Lung (tissue), 12 donors: ENCODE measurements around the gene RPL35. TPM values are rescaled to one million over a fixed set of nuclear protein-coding genes. Genes with fewer than 3 reads are reported as not detected.

ENCODE experiments used
- ATAC-seq: fragments of 200-7000 bp; cut with Tn5 transposase; one replicate; pipeline ENCODE4 v1.9.1; 2020; ENCODE audit warnings: moderate number of reproducible peaks; ENCODE audit not compliant: insufficient read depth, low FRiP score
- DNase-seq, 3 donors: peaks; one replicate each; pipeline ENCODE4 v3.0.0-alpha.2; 2013 to 2017
- H3K27ac ChIP-seq, 2 donors: one replicate each; pipeline ENCODE4 v1.5.1; 2013; ENCODE audit warnings: mild to moderate bottlenecking in 2 of 2, moderate library complexity in 2 of 2, control low read depth in 1 of 2, inconsistent platforms in 1 of 2, low read depth in 1 of 2, low read length in 1 of 2
- H3K27me3 ChIP-seq, 3 donors: one replicate each; pipeline ENCODE4 v1.5.1; 2013; ENCODE audit warnings: low read length in 2 of 3; ENCODE audit not compliant: control insufficient read depth in 3 of 3, insufficient read depth in 3 of 3
- H3K36me3 ChIP-seq, 4 donors: one replicate each; pipeline ENCODE4 v1.5.1; 2013; ENCODE audit warnings: low read length in 4 of 4, mild to moderate bottlenecking in 1 of 4, moderate library complexity in 1 of 4; ENCODE audit not compliant: control insufficient read depth in 4 of 4, insufficient read depth in 4 of 4
- H3K4me1 ChIP-seq, 5 donors: one replicate each; pipeline ENCODE4 v1.5.1; 2013; ENCODE audit warnings: low read length in 5 of 5, mild to moderate bottlenecking in 2 of 5, moderate library complexity in 1 of 5; ENCODE audit not compliant: control insufficient read depth in 5 of 5, insufficient read depth in 5 of 5
- H3K4me3 ChIP-seq: one replicate; pipeline ENCODE4 v1.5.1; 2013; ENCODE audit warnings: mild to moderate bottlenecking, control low read depth, moderate library complexity
- H3K9ac ChIP-seq, 2 donors: one replicate each; pipeline ENCODE4 v1.5.1; 2013; ENCODE audit warnings: low read length in 2 of 2, control low read depth in 1 of 2; ENCODE audit not compliant: insufficient read depth in 1 of 2
- H3K9me3 ChIP-seq, 4 donors: one replicate each; pipeline ENCODE4 v1.5.1; 2013; ENCODE audit warnings: low read length in 3 of 4, mild to moderate bottlenecking in 1 of 4, moderate library complexity in 1 of 4; ENCODE audit not compliant: control insufficient read depth in 4 of 4, insufficient read depth in 3 of 4
- CTCF ChIP-seq: IDR thresholded peaks from 2 replicates; pipeline ENCODE4 v1.5.1; 2012; ENCODE audit warnings: mild to moderate bottlenecking; ENCODE audit errors: control extremely low read depth, extremely low read depth
- WGBS, 2 donors: extraction: QIAGEN DNeasy Blood & Tissue Kit; methylation state at CpG; one replicate each; pipeline ENCODE4 v1.1.7; 2013; 5-methylcytosine and 5-hydroxymethylcytosine counted together
- polyA plus RNA-seq, 2 donors: library from polyadenylated mRNA; stranded (reverse); fragments of 200-250 nt; gene quantifications; one replicate each; pipeline ENCODE4 v1.2.1, GENCODE V29; 2013
- total RNA-seq, 2 donors: library from RNA; depleted of rRNA in 1 of 2; stranded (reverse); fragments of >200 nt in 1 of 2; gene quantifications; one replicate each; pipeline ENCODE4 v1.2.1, GENCODE V29; 2014 to 2021
- donor health status: control.
- donor health status: control.
- donor health status: Bipolar disorder and iron deficiency.
- donor health status: healthy.
- donor health status: DM: yes; HTN: yes; CAD: no.

RPL35 gene
- total and polyA plus RNA-seq, 4 donors, result 758 to 5,305 (median 1,775) TPM

- no peak overlapping the region for H3K9ac ChIP-seq
- no peaks in the 10 kb centered on the region for H3K9me3 ChIP-seq
- no peaks in the 10 kb centered on the region for H3K36me3 ChIP-seq
- WGBS, 2 donors, result 48 to 68% methylated on average over 13 of the region's 13 CpGs
- H3K4me3 ChIP-seq, result no peak overlapping the region
- H3K4me1 ChIP-seq, result peaks cover 4 to 24% (median 8%) of the 10 kb centered on the region in 5 donors
- ATAC-seq (no peak), DNase-seq (peak; percentile 85 to 90 (median 86))
- no peak for TF ChIP-seq CTCF
- peak overlapping the region in 1 of 2 donors; percentile 79 for H3K27ac ChIP-seq
- no peaks in the 10 kb centered on the region for H3K27me3 ChIP-seq
These were observed 26.7 kb downstream of the RPL35 start for GRCh38 chr9:124835026-124835557.

- peaks cover 4 to 24% (median 8%) of the 10 kb centered on the region in 5 donors for H3K4me1 ChIP-seq
- peak overlapping the region in 1 of 2 donors; percentile 79 for H3K27ac ChIP-seq
- DNase-seq (no peak), ATAC-seq (no peak)
- no peak overlapping the region for H3K9ac ChIP-seq
- no peaks in the 10 kb centered on the region for H3K27me3 ChIP-seq
- 70 to 85% methylated on average over 7 of the region's 7 CpGs for WGBS, 2 donors
- H3K4me3 ChIP-seq, result no peak overlapping the region
- no peak for TF ChIP-seq CTCF
- H3K9me3 ChIP-seq, result no peaks in the 10 kb centered on the region
- no peaks in the 10 kb centered on the region for H3K36me3 ChIP-seq
These were observed 27.2 kb downstream of the RPL35 start for GRCh38 chr9:124834591-124834990.

GRCh38 chr9:124831642-124832364, 30.0 kb downstream of the RPL35 start:
- peak in 1 of 3 donors; percentile 48 for DNase-seq
- Histone ChIP-seq H3K9ac (no peak overlapping the region), H3K27me3 (no peaks in the 10 kb centered on the region), H3K4me3 (no peak overlapping the region), H3K27ac (peak overlapping the region; percentile 7 to 55), H3K36me3 (no peaks in the 10 kb centered on the region), H3K9me3 (no peaks in the 10 kb centered on the region), H3K4me1 (peaks cover 4 to 27% (median 8%) of the 10 kb centered on the region in 5 donors)
- no peak for TF ChIP-seq CTCF
- 43 to 63% methylated on average over 9 of the region's 9 CpGs for WGBS, 2 donors
- ATAC-seq, result no peak
